Mucosa of stomach (tissue), 1 donor: ENCODE measurements around the gene KCTD5.
"Not testable (repeated sequence)": the region's sequence is repeated elsewhere in the genome, so short reads cannot be mapped to it uniquely, and the experiment has no call there.

Source experiments
- H3K27me3 ChIP-seq: one replicate; pipeline ENCODE4 v1.7.0; 2013; ENCODE audit warnings: mild to moderate bottlenecking, low read length; ENCODE audit not compliant: control insufficient read depth, insufficient read depth
- H3K36me3 ChIP-seq: one replicate; pipeline ENCODE4 v1.7.0; 2013; ENCODE audit warnings: low read length; ENCODE audit not compliant: control insufficient read depth, insufficient read depth
- H3K4me1 ChIP-seq: one replicate; pipeline ENCODE4 v1.7.0; 2013; ENCODE audit warnings: mild to moderate bottlenecking, low read length; ENCODE audit not compliant: control insufficient read depth, insufficient read depth
- H3K4me3 ChIP-seq: one replicate; pipeline ENCODE4 v1.7.0; 2013; ENCODE audit warnings: low read length
- H3K9ac ChIP-seq: one replicate; pipeline ENCODE4 v1.7.0; 2013; ENCODE audit warnings: mild to moderate bottlenecking, low read length, moderate library complexity
- H3K9me3 ChIP-seq: one replicate; pipeline ENCODE4 v1.7.0; 2013; ENCODE audit warnings: mild to moderate bottlenecking, low read length, moderate library complexity; ENCODE audit not compliant: control insufficient read depth
- donor health status: Pancreatic carcinoma.

Gene KCTD5

GRCh38 chr16:2682209-2683021 lies at the start of gene KCTD5:
Gene KCTD5, plus strand, starts transcription at chr16:2682523. Its CDS starts 26 bp downstream, at chr16:2682549.
- peak within 1 kb of the TSS; percentile 97 for H3K9ac ChIP-seq
- H3K36me3 ChIP-seq: no peaks in the 10 kb centered on the region
- no peaks in the 10 kb centered on the region for H3K27me3 ChIP-seq
- peak within 1 kb of the TSS; percentile 91 for H3K4me3 ChIP-seq
- peaks cover 4% of the 10 kb centered on the region for H3K4me1 ChIP-seq
- no peaks in the 10 kb centered on the region for H3K9me3 ChIP-seq

GRCh38 chr16:2639071-2639721 lies 43.1 kb upstream of the KCTD5 start:
- not testable (repeated sequence) for H3K9ac ChIP-seq, H3K9me3 ChIP-seq, H3K4me3 ChIP-seq, H3K36me3 ChIP-seq, H3K4me1 ChIP-seq, H3K27me3 ChIP-seq

- not testable (repeated sequence) for H3K4me1 ChIP-seq, H3K9me3 ChIP-seq, H3K9ac ChIP-seq, H3K4me3 ChIP-seq, H3K27me3 ChIP-seq, H3K36me3 ChIP-seq
Observed at GRCh38 chr16:2639722-2640072, 42.6 kb upstream of the KCTD5 start.

- H3K27me3 ChIP-seq, H3K4me3 ChIP-seq, H3K36me3 ChIP-seq, H3K4me1 ChIP-seq, H3K9me3 ChIP-seq, H3K9ac ChIP-seq: not testable (repeated sequence)
Observed at GRCh38 chr16:2642561-2642960, 39.8 kb upstream of the KCTD5 start.

- H3K4me3 ChIP-seq, H3K36me3 ChIP-seq, H3K4me1 ChIP-seq, H3K27me3 ChIP-seq, H3K9ac ChIP-seq, H3K9me3 ChIP-seq: not testable (repeated sequence)
Observed at GRCh38 chr16:2644754-2645453, 37.4 kb upstream of the KCTD5 start.

- H3K27me3 ChIP-seq, H3K36me3 ChIP-seq, H3K4me1 ChIP-seq, H3K4me3 ChIP-seq, H3K9ac ChIP-seq, H3K9me3 ChIP-seq: not testable (repeated sequence)
Observed at GRCh38 chr16:2651268-2651871, 31.0 kb upstream of the KCTD5 start.

GRCh38 chr16:2653915-2654314 lies 28.4 kb upstream of the KCTD5 start:
- H3K4me3 ChIP-seq, H3K9me3 ChIP-seq, H3K9ac ChIP-seq: not testable (repeated sequence)

GRCh38 chr16:2654949-2655348 lies 27.4 kb upstream of the KCTD5 start:
- peaks cover 12% of the 10 kb centered on the region for H3K4me1 ChIP-seq
- not testable (repeated sequence) for H3K9me3 ChIP-seq, H3K4me3 ChIP-seq, H3K9ac ChIP-seq, H3K27me3 ChIP-seq, H3K36me3 ChIP-seq

More at GRCh38 chr16:2653915-2654314, 28.4 kb upstream of the KCTD5 start:
- peaks cover 12% of the 10 kb centered on the region for H3K4me1 ChIP-seq
- H3K27me3 ChIP-seq, H3K36me3 ChIP-seq: not testable (repeated sequence)

GRCh38 chr16:2656985-2657384 lies 25.3 kb upstream of the KCTD5 start:
- Histone ChIP-seq H3K4me3 (no peak overlapping the region), H3K9ac (no peak overlapping the region), H3K9me3 (no peaks in the 10 kb centered on the region), H3K36me3 (no peaks in the 10 kb centered on the region), H3K4me1 (peaks cover 12% of the 10 kb centered on the region), H3K27me3 (no peaks in the 10 kb centered on the region)

GRCh38 chr16:2657803-2658202 lies 24.5 kb upstream of the KCTD5 start:
- not testable (repeated sequence) for H3K9me3 ChIP-seq, H3K9ac ChIP-seq, H3K4me3 ChIP-seq, H3K36me3 ChIP-seq, H3K27me3 ChIP-seq
- H3K4me1 ChIP-seq: peaks cover 12% of the 10 kb centered on the region

- peaks cover 20% of the 10 kb centered on the region for H3K4me1 ChIP-seq
- H3K27me3 ChIP-seq, H3K36me3 ChIP-seq, H3K9me3 ChIP-seq, H3K9ac ChIP-seq, H3K4me3 ChIP-seq: not testable (repeated sequence)
Observed at GRCh38 chr16:2659560-2659959, 22.8 kb upstream of the KCTD5 start.

GRCh38 chr16:2660014-2660662 lies 22.2 kb upstream of the KCTD5 start:
- H3K36me3 ChIP-seq: not testable (repeated sequence)

More at GRCh38 chr16:2660014-2660662, 22.2 kb upstream of the KCTD5 start:
- H3K4me3 ChIP-seq, H3K9me3 ChIP-seq, H3K27me3 ChIP-seq, H3K9ac ChIP-seq: not testable (repeated sequence)
- H3K4me1 ChIP-seq: peaks cover 20% of the 10 kb centered on the region
